GM06990 (cell line): Measurements from ENCODE around the gene MSH4.
"Not testable (repeated sequence)": the region's sequence is repeated elsewhere in the genome, so short reads cannot be mapped to it uniquely, and the experiment has no call there.

Source experiments
- DNase-seq: peaks from one replicate; pipeline ENCODE4 v3.0.0-alpha.2; 2011; ENCODE audit not compliant: insufficient read length; ENCODE audit errors: extremely low read depth
- H3K27me3 ChIP-seq: replicated peaks from 2 replicates; pipeline ENCODE4 v1.6.0; 2011; ENCODE audit warnings: low read length; ENCODE audit not compliant: control insufficient read depth, insufficient read depth
- H3K36me3 ChIP-seq: 2 replicates; pipeline ENCODE4 v1.5.1; 2011; ENCODE audit warnings: low read length; ENCODE audit not compliant: control insufficient read depth, insufficient read depth
- H3K4me3 ChIP-seq: replicated peaks from 2 replicates; pipeline ENCODE4 v1.5.1; 2011; ENCODE audit warnings: low read depth, mild to moderate bottlenecking, control low read depth, low read length
- CTCF ChIP-seq: IDR thresholded peaks from 2 replicates; pipeline ENCODE4 v1.5.1; 2011; ENCODE audit warnings: low read length, control low read depth, mild to moderate bottlenecking, inconsistent platforms; ENCODE audit not compliant: insufficient read depth, poor library complexity, severe bottlenecking

Gene MSH4

GRCh38 chr1:75808921-75809320 is 12.2 kb downstream of the MSH4 start:
- Histone ChIP-seq H3K4me3 (no peak overlapping the region), H3K27me3 (no peaks in the 10 kb centered on the region), H3K36me3 (no peaks in the 10 kb centered on the region)
- no peak for DNase-seq
- TF ChIP-seq CTCF = no peak

- H3K4me3 ChIP-seq, H3K36me3 ChIP-seq, DNase-seq, H3K27me3 ChIP-seq: not testable (repeated sequence)
Measured at GRCh38 chr1:75810113-75810512, 13.4 kb downstream of the MSH4 start.

- H3K4me3 ChIP-seq = no peak overlapping the region
- no peak for DNase-seq
- no peak for TF ChIP-seq CTCF
- no peaks in the 10 kb centered on the region for H3K36me3 ChIP-seq
- H3K27me3 ChIP-seq = no peaks in the 10 kb centered on the region
Measured at GRCh38 chr1:75811211-75811981, 14.7 kb downstream of the MSH4 start.

- Histone ChIP-seq H3K36me3 (no peaks in the 10 kb centered on the region), H3K27me3 (no peaks in the 10 kb centered on the region), H3K4me3 (no peak overlapping the region)
- DNase-seq = no peak
- no peak for TF ChIP-seq CTCF
Measured at GRCh38 chr1:75812065-75812464, 15.4 kb downstream of the MSH4 start.

GRCh38 chr1:75823596-75823995 is 26.9 kb downstream of the MSH4 start:
- H3K27me3 ChIP-seq, DNase-seq, H3K36me3 ChIP-seq, H3K4me3 ChIP-seq: not testable (repeated sequence)

- Histone ChIP-seq H3K4me3 (no peak overlapping the region), H3K27me3 (no peaks in the 10 kb centered on the region), H3K36me3 (no peaks in the 10 kb centered on the region)
- DNase-seq = no peak
- TF ChIP-seq CTCF = no peak
Measured at GRCh38 chr1:75836528-75837100, 39.9 kb downstream of the MSH4 start.

GRCh38 chr1:75838079-75838478 is 41.4 kb downstream of the MSH4 start:
- no peak overlapping the region for H3K4me3 ChIP-seq
- no peak for DNase-seq
- no peaks in the 10 kb centered on the region for H3K36me3 ChIP-seq
- no peak for TF ChIP-seq CTCF
- H3K27me3 ChIP-seq = no peaks in the 10 kb centered on the region
